RWPE2 (cell line): Measurements from ENCODE around the gene NOTCH2NLA.
A peak's percentile ranks its signal among the peaks of the same experiment; 100 is the strongest.
"Not testable (repeated sequence)": the region's sequence is repeated elsewhere in the genome, so short reads cannot be mapped to it uniquely, and the experiment has no call there.

Experiments
- ATAC-seq: fragments of 200-7000 bp; cut with Tn5 transposase; 3 replicates; pipeline ENCODE4 v1.9.1; 2021; ENCODE audit warnings: low read depth
- DNase-seq: peaks from one replicate; pipeline ENCODE4 v3.0.0-alpha.2; 2020; ENCODE audit warnings: low spot score
- H3K27ac ChIP-seq: fragments of 450-650 bp; 2 replicates; pipeline ENCODE4 v1.5.1; 2017; ENCODE audit warnings: mild to moderate bottlenecking; ENCODE audit not compliant: poor library complexity, severe bottlenecking
- H3K27me3 ChIP-seq: fragments of 250-450 bp; sonication (Bioruptor Pico); 2 replicates; pipeline ENCODE4 v1.5.1; 2021; ENCODE audit warnings: mild to moderate bottlenecking, moderate library complexity; ENCODE audit not compliant: insufficient read depth, poor library complexity, severe bottlenecking
- H3K36me3 ChIP-seq: fragments of 250-450 bp; sonication (Bioruptor Pico); 2 replicates; pipeline ENCODE4 v1.5.1; 2020; ENCODE audit warnings: low read depth, mild to moderate bottlenecking, moderate library complexity
- H3K4me1 ChIP-seq: fragments of 250-450 bp; sonication (Bioruptor Pico); 2 replicates; pipeline ENCODE4 v1.5.1; 2021; ENCODE audit warnings: mild to moderate bottlenecking, moderate library complexity; ENCODE audit not compliant: insufficient read depth, poor library complexity, severe bottlenecking
- H3K4me3 ChIP-seq: fragments of 250-450 bp; sonication (Bioruptor Pico); 2 replicates; pipeline ENCODE4 v1.5.1; 2021; ENCODE audit warnings: mild to moderate bottlenecking, moderate library complexity; ENCODE audit not compliant: severe bottlenecking
- H3K9me3 ChIP-seq: fragments of 250-450 bp; sonication (Bioruptor Pico); 2 replicates; pipeline ENCODE4 v1.5.1; 2021; ENCODE audit warnings: mild to moderate bottlenecking, moderate library complexity; ENCODE audit not compliant: severe bottlenecking

The NOTCH2NLA gene

DNA sequence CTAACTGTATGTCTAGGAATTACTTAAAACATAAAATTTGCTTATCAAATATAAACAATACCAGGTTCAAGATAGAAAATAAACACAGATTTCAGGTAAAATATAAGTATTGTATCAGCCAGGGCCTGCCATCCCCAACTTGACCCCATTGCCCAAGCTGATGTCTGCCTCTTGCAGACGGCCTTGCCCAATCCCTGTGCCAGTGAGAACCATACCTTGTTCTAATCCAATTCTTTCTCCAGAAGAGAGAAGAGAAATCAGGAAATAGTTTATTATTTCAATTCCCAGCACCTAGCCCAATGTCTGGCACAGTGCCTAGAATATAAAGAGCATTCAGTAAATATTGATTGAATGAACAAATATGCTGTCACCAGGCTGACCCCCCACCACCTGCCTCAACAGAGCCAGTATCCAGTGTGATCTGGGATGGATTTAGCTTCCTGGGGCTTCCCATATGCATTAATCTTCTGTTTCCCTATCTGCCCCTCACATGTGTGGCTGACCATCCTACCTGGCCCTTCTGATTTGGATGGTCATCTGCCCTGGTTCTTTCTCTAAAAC is 29.3 kb upstream of the NOTCH2NLA start:
- not testable (repeated sequence) for DNase-seq, H3K36me3 ChIP-seq

DNA sequence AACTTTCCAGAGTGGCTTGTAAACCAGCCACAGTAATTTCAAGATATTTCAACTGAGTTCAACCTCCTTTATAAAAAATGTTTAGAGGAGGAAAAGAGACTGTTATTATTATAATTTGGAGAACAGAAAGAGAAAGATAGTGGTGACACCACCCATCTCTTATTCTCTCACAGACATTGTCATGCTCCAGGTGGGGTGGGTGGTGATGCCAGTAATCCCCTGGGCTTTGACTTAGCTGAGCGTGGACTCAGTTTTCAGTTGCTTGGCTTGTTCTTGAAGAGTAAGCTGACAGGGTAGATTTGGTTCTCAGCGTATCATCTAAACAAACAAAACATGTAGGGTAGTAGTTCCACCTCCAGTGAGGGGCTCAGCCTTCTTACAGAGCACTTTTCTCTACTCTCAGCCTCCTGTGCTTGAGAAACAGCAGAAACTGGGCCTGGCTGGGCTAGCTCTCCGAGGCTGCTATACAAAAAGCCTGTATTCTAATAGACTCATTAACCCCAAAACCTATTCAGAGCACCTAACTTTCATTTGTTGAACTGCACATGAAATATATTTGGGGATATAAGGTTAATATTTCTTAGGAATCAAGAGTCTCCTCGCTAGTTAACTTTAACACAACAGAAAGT is 25.9 kb upstream of the NOTCH2NLA start:
- H3K36me3 ChIP-seq, ATAC-seq, H3K4me1 ChIP-seq, H3K4me3 ChIP-seq, H3K9me3 ChIP-seq, DNase-seq, H3K27ac ChIP-seq, H3K27me3 ChIP-seq: not testable (repeated sequence)

More for the DNA sequence above, 29.3 kb upstream of the NOTCH2NLA start:
- peak; percentile 56; the same call in 2 of the 3 replicates for ATAC-seq
- not testable (repeated sequence) for H3K9me3 ChIP-seq, H3K27me3 ChIP-seq, H3K4me1 ChIP-seq, H3K4me3 ChIP-seq, H3K27ac ChIP-seq

DNA sequence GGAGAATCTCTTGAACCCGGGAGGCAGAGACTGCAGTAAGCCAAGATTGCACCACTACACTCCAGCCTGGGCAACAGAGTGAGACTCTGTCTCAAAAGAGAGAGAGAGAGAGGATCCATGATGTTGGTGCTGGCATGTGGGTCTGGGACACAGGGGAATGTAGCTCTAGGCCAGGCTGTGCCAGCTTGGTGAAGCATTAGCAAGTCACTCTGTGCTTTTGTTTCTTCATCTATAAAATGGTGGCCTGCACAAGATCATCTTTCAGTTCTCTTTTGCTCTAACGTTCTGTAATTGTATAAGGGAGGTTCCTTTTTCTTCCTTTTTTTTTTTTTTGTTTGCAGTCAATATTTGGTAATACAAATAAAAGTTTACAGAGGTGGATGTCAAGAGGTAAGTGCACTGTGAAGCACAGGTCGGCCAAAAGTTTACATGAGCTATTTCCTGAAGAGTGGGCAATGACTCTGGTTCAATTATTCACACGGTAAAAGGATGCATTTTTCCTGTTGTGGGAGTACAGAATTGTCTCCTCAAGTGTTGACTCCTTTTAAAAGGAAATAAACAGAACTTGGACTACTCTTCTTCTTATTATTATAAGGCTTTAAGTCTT is 24.5 kb upstream of the NOTCH2NLA start:
- not testable (repeated sequence) for H3K27me3 ChIP-seq, H3K4me1 ChIP-seq, ATAC-seq, H3K9me3 ChIP-seq, DNase-seq, H3K4me3 ChIP-seq, H3K36me3 ChIP-seq, H3K27ac ChIP-seq

- not testable (repeated sequence) for H3K4me3 ChIP-seq, H3K36me3 ChIP-seq, DNase-seq, H3K4me1 ChIP-seq, H3K27ac ChIP-seq, H3K9me3 ChIP-seq, H3K27me3 ChIP-seq
- ATAC-seq: peak; percentile 35; the same call in 1 of the 3 replicates
Observed at GRCh38 chr1:146251523-146251922, 22.7 kb upstream of the NOTCH2NLA start.

GRCh38 chr1:146248643-146249042 is 19.8 kb upstream of the NOTCH2NLA start:
- DNase-seq, H3K27ac ChIP-seq, H3K4me1 ChIP-seq, H3K36me3 ChIP-seq, H3K9me3 ChIP-seq, H3K27me3 ChIP-seq, H3K4me3 ChIP-seq: not testable (repeated sequence)
- peak; percentile 71; the same call in 2 of the 3 replicates for ATAC-seq

DNA sequence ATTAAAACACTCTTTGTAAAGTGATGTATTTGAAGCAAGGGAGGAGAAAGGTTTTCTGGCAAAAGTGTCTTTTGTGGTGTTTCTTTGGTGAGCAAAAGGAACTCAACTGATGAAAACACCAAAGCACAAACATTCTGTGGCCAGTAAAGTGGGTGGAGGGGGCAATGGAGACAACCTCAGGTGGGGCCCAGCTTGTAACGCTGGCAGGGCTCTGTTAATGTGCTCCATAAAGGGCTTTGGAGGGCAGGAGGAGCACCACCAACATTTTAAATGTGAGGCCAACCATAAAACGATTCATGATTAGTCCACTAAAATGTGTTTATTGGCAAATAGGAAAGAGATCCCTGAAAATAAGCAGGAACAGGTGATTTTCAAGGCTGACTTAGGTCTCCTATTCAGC is 7.8 kb upstream of the NOTCH2NLA start:
- not testable (repeated sequence) for H3K27me3 ChIP-seq, DNase-seq, ATAC-seq

GRCh38 chr1:146236026-146236601 is 7.3 kb upstream of the NOTCH2NLA start:
- ATAC-seq: 0 out of 3 replicates have a peak, but pooled peaks have one; percentile 27
- not testable (repeated sequence) for H3K36me3 ChIP-seq, H3K4me1 ChIP-seq, H3K27ac ChIP-seq, H3K9me3 ChIP-seq, H3K27me3 ChIP-seq, DNase-seq, H3K4me3 ChIP-seq

More for the DNA sequence above, 7.8 kb upstream of the NOTCH2NLA start:
- H3K27ac ChIP-seq, H3K4me3 ChIP-seq, H3K36me3 ChIP-seq, H3K4me1 ChIP-seq, H3K9me3 ChIP-seq: not testable (repeated sequence)

DNA sequence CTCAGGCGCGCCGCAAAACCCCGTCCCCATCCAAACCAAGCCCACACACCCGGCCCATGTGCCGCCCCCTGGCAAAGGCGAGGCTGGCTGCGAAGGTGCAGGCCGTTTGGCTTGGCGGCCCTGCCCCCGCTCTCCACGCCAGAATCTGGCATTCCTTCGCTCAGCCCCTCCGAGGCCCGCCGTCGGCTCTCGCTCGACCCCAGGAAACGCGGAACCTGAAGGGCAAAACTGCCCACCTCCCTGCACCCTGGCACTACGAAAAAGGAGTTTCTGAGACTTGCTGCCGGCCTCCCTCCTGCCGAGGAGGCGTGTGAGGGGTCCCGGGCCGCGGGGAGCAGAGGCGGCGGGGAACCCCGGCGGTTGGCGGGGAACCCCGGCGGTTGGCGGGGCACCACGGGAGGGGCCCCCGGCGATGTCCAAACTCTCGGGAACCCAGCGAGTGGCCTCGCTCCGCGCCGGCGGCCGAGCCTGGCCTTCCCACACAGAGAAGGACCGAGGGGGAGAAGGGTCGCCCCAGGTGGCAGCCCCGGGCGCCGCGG is 608 bp downstream of the NOTCH2NLA start:
- H3K36me3 ChIP-seq, H3K9me3 ChIP-seq, H3K27me3 ChIP-seq, H3K4me1 ChIP-seq, ATAC-seq: not testable (repeated sequence)
- peak; percentile 6 for DNase-seq
- Histone ChIP-seq H3K4me3 (peak overlapping the region; percentile 44), H3K27ac (peak overlapping the region; percentile 55)

GRCh38 chr1:146174531-146174930 is 54.3 kb downstream of the NOTCH2NLA start:
- H3K27ac ChIP-seq, H3K9me3 ChIP-seq, ATAC-seq: not testable (repeated sequence)

DNA sequence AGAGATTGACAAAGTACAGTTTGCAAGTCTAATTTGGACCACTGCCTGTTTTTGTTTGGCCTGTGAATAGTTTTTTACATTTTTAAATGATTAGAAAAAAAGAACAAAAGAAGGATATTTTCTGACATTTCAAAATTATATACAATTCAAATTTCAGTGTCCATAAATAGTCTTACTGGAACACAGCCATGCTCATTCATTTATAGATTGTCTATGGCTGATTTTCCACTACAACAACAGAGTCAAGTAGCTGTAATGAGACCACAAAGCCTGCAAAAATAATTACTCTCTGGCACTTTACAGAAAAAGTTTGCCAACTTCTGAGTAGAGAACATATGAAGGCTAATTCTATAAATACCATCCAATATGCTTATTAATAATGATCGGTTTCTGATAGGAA is 61.1 kb downstream of the NOTCH2NLA start:
- H3K9me3 ChIP-seq, ATAC-seq, H3K4me3 ChIP-seq, DNase-seq, H3K4me1 ChIP-seq, H3K27me3 ChIP-seq, H3K27ac ChIP-seq, H3K36me3 ChIP-seq: not testable (repeated sequence)

More at GRCh38 chr1:146174531-146174930, 54.3 kb downstream of the NOTCH2NLA start:
- not testable (repeated sequence) for DNase-seq, H3K36me3 ChIP-seq, H3K4me3 ChIP-seq, H3K4me1 ChIP-seq, H3K27me3 ChIP-seq

DNA sequence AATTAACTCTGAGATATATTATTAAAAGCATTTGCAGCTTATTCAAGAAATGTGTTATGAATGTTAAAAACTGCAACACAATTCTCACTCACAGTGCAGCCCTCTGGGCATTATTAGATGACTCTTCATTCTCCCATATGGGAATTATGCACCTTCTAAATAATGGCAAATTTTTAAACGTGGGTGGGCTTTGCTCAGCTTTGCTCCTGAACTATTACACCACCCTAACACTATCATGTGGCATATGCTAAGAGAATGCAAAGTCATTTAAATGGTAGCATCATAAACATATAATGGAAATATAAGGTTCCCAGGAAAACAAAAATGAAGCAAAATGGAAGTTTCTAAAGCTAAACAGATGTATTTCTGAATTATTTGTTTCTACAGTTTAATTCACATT is 61.5 kb downstream of the NOTCH2NLA start:
- not testable (repeated sequence) for H3K4me1 ChIP-seq, H3K27me3 ChIP-seq, DNase-seq, H3K4me3 ChIP-seq, ATAC-seq, H3K36me3 ChIP-seq, H3K9me3 ChIP-seq, H3K27ac ChIP-seq
